ENCODE measurements around the gene STARD13.

DNA sequence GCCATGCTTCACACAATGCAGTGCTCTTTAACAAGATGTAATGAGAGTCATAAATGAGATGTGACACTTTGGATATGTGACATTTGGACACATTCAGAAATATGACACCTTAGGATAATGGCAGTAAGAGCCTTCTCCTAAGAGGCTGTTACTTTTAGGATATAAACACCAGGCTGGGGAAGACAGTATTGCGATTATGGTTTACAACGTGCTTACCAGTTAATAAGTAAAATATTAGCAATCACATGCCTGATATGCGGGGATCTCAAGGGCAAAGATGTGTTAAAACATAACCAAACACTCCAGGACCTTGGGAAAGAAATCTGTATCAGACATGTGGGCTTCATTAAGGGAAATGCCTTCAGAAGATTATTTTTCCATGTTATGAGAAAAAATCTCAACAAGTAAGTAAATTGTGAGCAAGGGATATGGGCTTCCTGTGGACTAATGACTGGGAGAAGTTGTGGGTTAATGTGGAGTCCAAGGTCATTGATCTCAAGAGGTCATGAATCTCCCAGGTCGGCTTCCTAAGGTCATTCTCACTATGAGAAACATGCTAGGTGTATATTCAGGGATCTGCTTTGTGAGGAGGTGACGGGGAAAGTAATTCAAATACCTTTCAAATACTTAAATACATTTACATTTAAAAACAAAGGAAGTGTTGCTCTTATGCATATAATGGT is 105.3 kb downstream of the STARD13 start:
- TF ChIP-seq, protein P1, sequence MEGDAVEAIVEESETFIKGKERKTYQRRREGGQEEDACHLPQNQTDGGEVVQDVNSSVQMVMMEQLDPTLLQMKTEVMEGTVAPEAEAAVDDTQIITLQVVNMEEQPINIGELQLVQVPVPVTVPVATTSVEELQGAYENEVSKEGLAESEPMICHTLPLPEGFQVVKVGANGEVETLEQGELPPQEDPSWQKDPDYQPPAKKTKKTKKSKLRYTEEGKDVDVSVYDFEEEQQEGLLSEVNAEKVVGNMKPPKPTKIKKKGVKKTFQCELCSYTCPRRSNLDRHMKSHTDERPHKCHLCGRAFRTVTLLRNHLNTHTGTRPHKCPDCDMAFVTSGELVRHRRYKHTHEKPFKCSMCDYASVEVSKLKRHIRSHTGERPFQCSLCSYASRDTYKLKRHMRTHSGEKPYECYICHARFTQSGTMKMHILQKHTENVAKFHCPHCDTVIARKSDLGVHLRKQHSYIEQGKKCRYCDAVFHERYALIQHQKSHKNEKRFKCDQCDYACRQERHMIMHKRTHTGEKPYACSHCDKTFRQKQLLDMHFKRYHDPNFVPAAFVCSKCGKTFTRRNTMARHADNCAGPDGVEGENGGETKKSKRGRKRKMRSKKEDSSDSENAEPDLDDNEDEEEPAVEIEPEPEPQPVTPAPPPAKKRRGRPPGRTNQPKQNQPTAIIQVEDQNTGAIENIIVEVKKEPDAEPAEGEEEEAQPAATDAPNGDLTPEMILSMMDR (IDR thresholded peaks at IDR 0.05) = no peak
- no peak for TF ChIP-seq EZH2 (IDR thresholded peaks at IDR 0.05; ENCODE audit: borderline replicate concordance, insufficient read depth, low read depth, low read length, poor library complexity, severe bottlenecking)

Measured in B cell (primary cell).